Measurements from ENCODE around the gene FLT3.
"Not testable (repeated sequence)": the region's sequence is repeated elsewhere in the genome, so short reads cannot be mapped to it uniquely, and the experiment has no call there.

Gene FLT3

DNA sequence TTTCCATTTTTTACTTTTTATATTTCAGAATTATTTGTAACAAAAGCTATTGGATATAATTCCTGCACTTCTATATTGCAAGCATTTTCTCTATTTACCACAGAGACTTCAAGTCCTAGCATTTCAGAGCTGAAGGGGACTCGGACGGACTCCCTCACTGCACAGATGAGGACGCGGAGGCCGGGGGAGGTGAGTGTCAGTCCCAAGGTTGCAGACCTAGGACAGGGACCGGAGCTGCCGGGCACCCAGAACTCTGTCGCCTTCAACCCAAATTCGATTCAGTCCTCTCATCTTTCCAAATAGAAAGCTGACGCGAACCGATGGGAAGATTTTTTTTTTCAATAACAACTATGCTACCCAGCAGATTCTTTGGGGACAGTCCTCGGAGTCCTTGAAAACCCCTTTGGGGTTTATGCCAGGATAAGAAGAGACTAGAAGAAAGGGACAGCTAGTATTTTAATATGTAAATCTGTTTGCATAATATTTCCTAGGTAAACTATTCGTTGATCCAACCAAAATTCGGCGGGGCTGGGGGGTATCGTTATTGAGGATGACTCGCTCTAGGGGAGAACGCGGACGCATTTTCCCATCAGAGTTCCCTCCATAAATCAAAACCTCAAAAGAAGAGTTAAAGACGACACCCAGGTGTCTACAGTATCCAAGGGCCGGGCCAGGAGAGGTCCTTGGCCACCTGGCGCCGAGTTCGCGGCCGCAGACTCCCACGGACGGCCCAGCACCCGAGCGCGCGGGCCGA, 803 bp downstream of the FLT3 start:
- DNase-seq (ENCODE audit: low read depth), result no peak

DNA sequence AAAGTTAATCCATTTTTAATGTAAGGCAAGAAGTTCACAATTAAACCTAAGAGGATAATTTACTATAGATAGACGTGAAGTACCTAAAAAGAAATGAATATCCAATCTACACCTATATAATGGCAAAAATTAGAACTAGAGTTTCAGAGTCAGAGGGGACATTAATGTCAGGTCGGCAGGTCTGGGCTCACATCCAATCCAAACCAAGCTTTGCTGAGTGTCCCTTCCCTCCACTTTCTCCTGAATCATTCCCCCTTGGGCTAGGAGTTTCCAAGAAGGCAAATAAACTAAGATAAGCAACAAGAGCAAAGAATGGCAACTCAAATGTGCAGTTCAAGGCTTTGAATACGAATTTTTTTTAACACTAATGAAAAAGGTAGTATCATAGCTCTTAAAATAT, 2.9 kb downstream of the FLT3 start:
- no peak for DNase-seq (ENCODE audit: low read depth)

- DNase-seq (ENCODE audit: low read depth), result no peak
These were observed 6.1 kb downstream of the FLT3 start for GRCh38 chr13:28094306-28094705.

DNA sequence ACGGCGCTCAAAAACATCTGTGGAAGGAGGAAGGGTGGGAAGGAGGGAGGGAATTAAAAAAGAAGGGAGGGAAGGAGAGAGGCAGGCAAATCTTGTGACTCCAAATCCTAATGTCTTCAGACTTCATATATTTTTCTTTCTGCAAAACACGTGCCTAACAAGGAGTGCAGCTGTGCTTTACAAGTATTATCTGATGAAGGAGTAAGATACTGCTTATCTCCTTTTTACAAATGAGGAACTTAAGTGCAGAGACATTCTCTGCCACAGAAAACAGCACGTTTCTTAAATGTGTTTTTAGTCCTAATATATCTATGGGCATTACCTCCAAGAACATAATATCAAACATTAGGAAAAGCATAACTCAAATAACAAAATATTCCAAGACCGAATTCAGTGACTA, 6.5 kb downstream of the FLT3 start:
- no peak for DNase-seq (ENCODE audit: low read depth)

DNA sequence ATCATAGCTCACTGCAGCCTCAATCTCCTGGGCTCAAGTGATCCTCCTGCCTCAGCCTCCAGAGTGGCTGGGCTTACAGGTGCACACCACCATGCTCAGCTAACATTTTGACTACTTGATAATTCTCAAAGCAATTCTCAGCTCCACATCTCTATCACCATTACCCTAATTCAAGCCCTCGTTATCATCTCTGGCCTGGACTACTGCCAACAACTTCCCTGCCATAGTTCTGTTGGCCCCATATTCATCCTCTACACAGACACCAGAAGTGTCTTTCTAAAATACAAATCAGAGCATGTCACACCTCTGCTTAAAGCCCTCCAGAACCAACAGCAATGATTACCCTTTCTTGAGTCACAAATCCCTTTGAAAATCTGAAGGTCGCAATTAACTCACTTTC, 7.9 kb downstream of the FLT3 start:
- no peak for DNase-seq (ENCODE audit: low read depth)

DNA sequence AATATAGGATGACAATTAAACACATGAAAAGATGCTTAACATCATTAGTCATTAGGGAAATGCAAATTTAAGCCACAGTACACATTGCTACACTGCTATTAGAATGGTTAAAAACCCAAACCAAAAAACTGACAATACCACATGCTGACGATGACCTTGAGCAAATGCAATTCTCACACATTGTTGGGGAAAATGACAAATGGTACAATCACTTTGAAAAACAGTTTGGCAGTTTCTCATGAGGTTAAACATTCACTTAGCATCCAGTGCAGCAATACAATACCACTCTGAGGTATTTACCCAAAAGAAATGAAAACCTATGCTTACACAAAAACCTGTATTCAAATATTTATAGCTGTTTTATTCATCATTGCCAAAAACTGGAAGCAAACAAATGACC, 11.3 kb downstream of the FLT3 start:
- DNase-seq (ENCODE audit: low read depth), result no peak

GRCh38 chr13:28077820-28078219, 22.6 kb downstream of the FLT3 start:
- not testable (repeated sequence) for DNase-seq (ENCODE audit: low read depth)

DNA sequence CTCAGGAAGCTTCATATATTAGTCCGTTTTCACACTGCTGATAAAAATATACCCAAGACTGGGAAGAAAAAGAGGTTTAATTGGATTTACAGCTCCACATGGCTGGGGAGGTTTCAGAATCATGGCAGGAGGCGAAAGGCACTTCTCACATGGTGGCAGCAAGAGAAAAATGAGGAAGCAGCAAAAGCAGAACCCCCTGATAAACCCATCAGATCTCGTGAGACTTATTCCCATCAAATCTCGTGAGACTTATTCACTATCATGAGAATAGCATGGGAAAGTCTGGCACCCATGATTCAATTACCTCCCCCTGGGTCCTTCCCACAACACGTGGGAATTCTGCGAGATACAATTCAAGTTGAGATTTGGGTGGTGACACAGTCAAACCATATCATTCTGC, 23.1 kb downstream of the FLT3 start:
- no peak for DNase-seq (ENCODE audit: low read depth)

DNA sequence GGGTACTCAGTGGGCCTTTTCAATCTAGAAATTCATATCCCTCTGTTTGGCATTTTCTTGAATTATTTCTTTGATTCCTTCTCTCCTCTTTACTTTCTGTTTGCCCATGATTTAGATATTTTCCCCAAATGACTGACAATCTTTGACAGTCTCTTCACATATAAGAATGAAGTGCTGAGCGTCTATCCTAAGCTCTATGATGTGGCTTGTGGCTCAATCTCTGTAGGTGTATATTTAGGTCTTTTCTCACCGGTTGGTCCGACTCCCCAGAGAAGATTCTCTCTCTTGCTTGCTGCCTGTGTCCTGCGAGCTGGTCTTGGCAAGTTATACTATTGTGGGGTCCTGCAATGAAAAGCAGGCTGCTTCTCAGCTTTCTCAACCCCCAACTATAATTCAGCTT, 29.0 kb downstream of the FLT3 start:
- no peak for DNase-seq (ENCODE audit: low read depth)

DNA sequence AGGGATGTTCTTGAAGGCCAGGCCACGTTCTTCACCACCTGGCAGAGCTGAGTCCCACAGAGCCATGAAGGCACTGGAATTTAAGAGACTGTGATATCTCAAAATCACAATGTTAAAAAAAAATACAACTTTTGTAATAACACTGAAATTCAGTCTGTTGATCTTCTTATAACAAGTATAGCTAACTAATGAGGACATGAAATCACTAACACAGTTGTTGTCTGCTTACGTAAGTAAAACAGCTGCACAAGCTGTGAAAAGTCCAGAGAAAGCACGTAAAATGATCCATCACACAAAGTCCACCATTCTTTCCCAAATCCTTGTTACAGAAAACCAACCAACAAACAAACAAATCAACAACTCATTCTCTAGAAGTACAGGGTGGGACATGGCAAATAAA, 32.9 kb downstream of the FLT3 start:
- no peak for DNase-seq (ENCODE audit: low read depth)

DNA sequence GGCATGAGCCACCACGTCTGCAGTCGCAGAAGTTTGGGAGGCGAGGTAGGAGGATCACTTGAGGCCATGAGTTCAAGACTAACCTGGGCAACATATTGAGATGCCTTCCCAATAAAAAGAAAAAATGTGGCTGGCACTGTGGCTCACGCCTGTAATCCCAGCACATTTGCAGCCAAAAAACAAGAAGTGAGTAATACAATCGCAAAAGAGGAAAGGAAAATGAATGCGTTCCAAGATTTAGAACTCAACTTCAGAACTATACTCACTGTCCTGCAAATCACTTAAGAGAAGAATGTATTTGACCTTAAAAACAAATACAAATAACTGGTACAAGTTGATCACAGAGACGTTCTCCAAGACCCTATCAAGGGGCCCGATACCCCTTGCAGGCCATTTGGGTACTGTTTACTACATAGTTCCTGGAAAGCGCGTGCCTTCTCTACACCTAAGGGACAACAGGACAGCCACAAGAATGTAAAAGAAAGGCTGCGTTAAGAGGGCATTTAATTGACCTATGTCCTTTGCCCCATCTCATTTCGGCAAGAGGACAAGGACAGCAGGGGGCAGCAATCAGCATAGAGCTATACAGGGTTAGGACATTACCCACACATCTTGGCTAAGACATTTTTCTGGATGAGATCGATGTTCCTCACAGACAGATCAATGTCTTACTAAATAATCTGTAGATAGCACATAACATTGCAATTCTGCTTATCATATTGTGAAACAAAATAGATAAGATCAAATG, 41.3 kb downstream of the FLT3 start:
- DNase-seq (ENCODE audit: low read depth), result peak; percentile 25

GRCh38 chr13:28056970-28057712, 43.2 kb downstream of the FLT3 start:
- DNase-seq (ENCODE audit: low read depth), result no peak

- no peak for DNase-seq (ENCODE audit: low read depth)
These were observed 44.0 kb downstream of the FLT3 start for GRCh38 chr13:28056426-28056825.

DNA sequence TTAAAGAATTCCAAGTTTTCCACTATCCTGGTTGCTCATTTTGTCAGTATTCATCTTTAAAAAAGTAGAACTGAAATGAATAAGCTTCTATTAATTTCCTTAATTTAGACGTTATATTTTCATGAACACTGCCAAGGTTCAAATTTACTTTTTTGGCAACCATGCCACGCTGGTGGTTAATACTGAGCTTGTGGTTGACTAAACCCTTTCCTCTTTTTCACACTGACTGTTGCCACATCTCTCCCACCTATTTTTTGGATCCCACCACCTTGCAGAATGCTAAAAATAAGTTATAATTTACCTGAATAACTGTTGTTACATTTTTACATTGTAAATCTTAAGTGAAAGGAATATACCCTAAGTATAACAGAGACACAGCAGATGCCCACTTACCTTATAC, 45.0 kb downstream of the FLT3 start:
- no peak for DNase-seq (ENCODE audit: low read depth)

GRCh38 chr13:28052945-28053344, 47.4 kb downstream of the FLT3 start:
- no peak for DNase-seq (ENCODE audit: low read depth)

GRCh38 chr13:28049880-28050875, 50.2 kb downstream of the FLT3 start:
- DNase-seq (ENCODE audit: low read depth), result no peak

GRCh38 chr13:28049215-28049614, 51.2 kb downstream of the FLT3 start:
- no peak for DNase-seq (ENCODE audit: low read depth)

DNA sequence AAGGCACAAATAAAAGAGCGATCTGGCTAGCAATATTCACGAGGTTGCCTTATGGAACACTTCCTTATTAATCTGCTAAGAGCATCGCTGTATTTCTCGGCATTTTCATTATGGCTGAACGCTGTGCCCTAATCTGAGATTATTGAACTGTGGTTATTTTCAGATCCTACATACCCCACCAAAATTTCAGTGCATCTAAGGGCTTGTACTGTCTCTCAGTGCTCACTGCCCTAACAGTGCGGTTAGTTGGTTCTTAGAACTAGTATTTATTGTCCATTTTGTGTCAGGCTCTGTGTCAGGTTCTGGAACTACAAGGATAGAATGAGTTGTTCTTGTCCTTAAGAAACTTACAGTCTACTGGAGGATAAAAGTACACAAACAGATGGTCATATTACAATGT, 51.6 kb downstream of the FLT3 start:
- no peak for DNase-seq (ENCODE audit: low read depth)

- no peak for DNase-seq (ENCODE audit: low read depth)
These were observed 52.5 kb downstream of the FLT3 start for GRCh38 chr13:28047757-28048388.

DNA sequence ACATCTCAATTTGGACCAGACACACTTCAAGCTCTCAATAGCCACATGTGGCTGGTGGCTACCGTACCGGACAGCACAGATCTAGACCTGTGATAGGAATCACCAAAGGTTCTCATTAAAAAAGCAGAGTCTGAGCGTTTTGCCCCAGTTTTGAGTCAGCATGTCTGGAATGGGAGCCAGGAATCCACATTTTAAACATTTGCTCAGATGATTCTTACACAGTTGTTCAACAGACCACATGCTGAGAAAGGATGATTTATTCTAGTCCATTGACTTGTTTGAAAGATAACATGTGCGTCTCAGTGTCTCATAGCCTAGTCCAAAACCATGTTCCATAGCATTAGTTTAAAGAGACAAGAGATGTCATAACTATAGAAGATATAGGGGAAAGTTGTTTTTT, 53.4 kb downstream of the FLT3 start:
- no peak for DNase-seq (ENCODE audit: low read depth)

DNA sequence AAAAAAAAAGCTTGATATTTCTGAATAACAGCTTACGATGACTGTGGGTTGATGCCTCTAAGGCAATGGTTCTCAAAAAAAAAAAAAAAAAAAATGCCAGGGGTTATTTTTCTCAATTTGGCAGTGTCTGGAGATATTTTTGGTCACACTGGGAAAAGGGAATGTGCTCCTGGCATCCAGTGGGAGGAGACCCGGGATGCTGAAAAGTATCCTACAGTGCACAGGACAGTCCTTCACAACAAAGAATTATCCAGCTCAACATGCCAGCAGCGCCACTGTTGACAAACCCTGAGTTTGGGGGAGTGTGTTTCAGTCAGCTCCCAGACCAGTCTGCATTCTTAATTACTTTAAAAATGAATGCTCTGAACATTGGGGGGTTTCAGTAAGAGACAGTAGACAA, 54.5 kb downstream of the FLT3 start:
- no peak for DNase-seq (ENCODE audit: low read depth)

Data from activated T-cell treated with anti-CD3 and anti-CD28 coated beads for 1 hour (primary cell).